GM18507 (cell line): ENCODE data around the gene TMEM134.
"Not testable (repeated sequence)": the region's sequence is repeated elsewhere in the genome, so short reads cannot be mapped to it uniquely, and the experiment has no call there.

Source experiments
- DNase-seq: peaks from one replicate; pipeline ENCODE4 v3.0.0; 2011; ENCODE audit warnings: low read depth; ENCODE audit not compliant: insufficient read length; ENCODE audit errors: extremely low spot score
- FAIRE-seq: peaks from 2 replicates; lab custom pipeline; 2011; peaks lifted over from hg19 to GRCh38; lab: Jason Lieb, UNC

TMEM134 gene

GRCh38 chr11:67429722-67430121 lies 39.3 kb downstream of the TMEM134 start:
- FAIRE-seq (no peak), DNase-seq (no peak)

DNA sequence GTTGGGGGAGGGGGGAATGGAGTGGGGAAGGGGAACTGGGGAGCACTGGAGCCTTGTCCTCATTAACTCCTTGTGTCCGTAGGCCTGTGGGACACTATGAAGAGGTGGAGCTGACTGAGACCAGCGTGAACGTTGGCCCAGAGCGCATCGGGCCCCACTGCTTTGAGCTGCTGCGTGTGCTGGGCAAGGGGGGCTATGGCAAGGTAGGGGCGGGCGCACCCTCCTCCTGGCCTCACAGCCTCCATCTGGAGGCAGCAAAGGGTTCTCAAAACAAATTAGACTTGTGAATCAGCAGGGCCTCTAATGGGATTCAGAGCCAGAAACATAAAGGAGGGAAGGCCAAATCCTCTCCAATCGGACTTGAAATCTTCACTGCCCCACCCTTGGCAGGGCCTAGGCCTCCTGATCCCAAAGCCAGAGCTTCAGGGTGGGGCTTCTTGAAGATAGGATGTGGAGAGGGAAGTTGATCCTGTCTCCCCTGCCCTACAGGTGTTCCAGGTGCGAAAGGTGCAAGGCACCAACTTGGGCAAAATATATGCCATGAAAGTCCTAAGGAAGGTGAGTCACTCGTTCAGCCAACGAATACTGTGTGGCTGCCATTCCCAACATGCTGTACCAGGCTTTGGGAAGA lies 39.9 kb downstream of the TMEM134 start:
- DNase-seq = no peak
- FAIRE-seq = no peak

- peak; percentile 98 for FAIRE-seq
- DNase-seq = peak; percentile 96
Measured at GRCh38 chr11:67428052-67429001, 40.7 kb downstream of the TMEM134 start, which contains the start of gene RPS6KB2. RPS6KB2 (plus strand) TSS chr11:67428494; CDS start chr11:67428546, 52 bp downstream.

DNA sequence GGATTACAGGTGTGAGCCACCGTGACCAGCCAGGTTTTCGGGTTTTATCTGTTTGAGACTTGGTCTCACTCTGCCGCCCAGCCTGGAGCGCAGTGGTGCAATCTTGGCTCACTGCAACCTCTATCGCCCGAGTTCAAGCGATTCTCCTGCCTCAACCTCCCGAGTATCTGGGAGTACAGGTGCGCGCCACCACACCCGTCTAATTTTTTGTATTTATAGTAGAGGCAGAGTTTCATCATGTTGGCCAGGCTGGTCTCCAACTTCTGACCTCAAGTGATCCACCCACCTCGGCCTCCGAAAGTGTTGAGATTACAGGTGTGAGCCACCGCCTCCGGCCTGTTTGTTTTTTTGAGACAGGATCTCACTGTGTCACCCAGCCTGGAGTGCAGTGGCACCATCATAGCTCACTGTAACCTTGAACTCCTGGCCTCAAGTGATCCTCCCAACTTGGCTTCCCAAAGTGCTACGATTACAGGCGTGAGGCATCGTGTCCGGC lies 41.6 kb downstream of the TMEM134 start:
- not testable (repeated sequence) for DNase-seq, FAIRE-seq

DNA sequence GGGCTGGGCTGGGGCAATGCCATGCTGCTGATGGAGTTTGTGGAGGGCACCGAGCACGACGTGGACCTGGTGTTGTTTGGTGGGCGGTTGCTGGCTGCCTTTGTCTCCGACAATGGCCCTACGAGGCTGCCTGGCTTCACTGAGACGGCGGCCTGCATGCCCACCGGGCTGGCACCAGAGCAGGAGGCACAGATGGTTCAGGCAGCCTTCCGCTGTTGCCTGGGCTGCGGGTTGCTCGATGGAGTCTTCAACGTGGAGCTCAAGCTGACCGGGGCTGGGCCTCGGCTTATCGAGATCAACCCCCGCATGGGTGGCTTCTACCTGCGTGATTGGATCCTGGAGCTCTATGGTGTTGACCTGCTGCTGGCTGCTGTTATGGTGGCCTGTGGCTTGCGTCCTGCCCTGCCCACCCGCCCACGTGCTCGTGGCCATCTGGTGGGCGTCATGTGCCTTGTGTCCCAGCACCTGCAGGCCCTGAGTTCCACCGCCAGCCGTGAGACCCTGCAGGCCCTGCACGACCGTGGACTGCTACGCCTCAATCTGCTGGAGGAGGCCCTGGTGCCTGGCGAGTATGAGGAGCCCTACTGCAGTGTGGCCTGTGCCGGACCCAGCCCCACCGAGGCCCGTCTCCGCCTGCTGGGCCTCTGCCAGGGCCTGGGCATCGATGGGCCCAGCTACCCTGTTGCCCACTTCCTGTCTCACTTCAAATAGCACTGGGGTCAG lies 45.0 kb downstream of the TMEM134 start:
- FAIRE-seq (no peak), DNase-seq (no peak)

DNA sequence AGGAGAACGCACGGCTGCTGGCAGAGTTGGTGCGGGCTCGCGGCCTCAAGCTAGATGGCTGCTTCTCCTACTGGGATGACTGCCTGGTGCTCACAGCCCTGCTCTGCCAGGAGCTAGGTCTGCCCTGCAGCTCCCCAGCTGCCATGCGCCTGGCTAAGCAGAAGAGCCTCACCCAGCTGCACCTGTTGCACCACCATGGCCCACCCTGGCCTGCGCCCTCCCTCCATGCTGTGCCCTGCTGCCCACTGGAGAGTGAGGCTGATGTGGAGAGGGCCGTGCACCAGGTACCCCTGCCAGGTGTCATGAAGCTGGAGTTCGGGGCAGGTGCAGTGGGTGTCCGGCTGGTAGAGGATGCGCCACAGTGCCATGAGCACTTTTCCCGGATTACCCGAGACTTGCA lies 45.6 kb downstream of the TMEM134 start:
- FAIRE-seq = no peak

DNA sequence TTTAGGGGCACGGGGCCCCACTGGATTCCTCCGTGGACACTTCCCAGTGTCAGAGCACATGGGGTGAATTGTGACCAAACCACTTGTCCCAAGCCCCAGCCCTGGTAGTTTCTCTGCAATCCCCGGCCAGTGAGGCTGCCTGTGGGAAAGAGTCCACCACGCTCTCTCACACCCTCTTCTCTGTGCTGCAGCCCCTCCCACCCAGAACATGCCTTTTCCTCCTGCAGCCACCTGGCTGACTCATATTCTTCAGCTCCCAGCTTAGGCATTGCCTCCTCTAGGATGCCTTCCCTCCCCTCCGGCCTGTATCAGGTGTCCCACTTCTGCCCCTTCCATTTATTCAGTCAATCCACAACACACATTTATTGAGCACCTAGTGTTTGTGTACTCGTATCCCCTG lies 46.2 kb downstream of the TMEM134 start:
- FAIRE-seq (no peak), DNase-seq (no peak)

More for the DNA sequence above, 45.6 kb downstream of the TMEM134 start:
- DNase-seq = no peak

GRCh38 chr11:67421430-67422031 lies 47.5 kb downstream of the TMEM134 start:
- no peak for DNase-seq
- no peak for FAIRE-seq

DNA sequence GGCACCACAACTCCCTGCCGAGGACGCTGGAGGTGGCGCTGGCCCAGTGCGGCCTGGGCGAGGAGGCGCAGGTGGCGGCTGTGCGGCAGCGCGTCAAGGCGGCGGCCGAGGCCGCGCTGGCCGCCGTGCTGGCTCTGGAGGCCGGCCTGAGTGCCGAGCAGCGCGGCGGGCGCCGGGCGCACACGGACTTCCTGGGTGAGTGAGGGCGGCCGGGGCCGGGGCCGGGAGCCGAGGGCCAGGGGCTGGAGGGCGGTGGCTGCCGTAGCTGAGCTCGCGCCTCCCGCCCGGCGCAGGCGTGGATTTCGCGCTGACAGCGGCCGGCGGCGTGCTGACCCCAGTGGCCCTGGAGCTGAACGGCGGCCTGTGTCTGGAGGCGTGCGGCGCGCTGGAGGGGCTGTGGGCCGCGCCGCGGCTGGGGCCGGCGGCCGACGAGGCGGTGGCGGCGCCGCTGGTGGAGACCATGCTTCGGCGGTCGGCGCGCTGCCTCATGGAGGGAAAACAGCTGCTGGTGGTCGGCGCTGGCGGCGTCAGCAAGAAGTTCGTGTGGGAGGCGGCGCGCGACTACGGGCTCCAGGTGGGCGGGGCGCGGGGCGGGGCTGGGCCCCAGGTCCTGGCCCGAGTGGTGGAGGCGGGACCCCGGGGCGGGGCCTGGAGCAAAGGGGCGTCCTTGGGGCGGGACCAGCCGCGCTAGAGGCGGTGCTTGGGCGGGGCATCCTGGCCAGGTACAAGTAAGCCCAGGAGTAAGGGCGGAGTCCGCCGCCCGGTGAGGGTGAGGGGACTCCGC lies 48.2 kb downstream of the TMEM134 start:
- peak; percentile 92 for FAIRE-seq
- DNase-seq = peak; percentile 97

- DNase-seq (no peak), FAIRE-seq (no peak)
Measured at GRCh38 chr11:67420147-67420645, 48.9 kb downstream of the TMEM134 start.

DNA sequence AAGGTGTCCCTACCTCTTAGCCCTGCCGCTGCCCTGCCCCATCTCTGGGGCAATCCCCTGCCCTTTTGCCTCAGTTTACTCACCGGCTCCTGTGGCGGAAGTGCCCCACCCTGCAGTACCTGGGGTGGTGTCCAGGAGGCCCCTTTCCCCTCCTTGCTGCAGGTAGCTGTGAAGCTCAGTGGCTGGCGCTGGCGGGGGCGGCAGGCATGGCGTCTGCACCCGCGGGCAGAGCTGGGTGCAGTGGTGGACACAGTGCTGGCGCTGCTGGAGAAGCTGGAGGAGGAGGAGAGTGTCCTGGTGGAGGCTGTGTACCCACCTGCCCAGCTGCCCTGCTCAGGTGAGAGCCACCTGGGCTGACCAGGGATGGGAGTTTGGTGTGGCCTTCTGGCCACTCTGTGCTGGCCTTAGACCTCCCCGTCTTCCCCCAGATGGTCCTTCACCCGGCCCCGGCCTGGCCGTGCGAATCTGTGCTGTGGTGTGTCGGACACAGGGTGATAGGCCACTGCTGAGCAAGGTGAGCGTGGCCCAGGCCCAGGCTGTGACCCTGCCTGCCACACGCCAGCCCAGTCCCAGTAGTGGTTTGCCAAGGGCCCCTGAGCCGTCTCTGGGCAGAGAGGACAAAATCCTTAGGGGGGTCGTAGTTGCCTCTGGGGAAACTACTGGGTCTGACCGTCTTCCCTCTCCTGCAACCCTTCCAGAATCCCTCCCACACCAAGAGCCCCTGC lies 49.6 kb downstream of the TMEM134 start:
- DNase-seq = no peak
- no peak for FAIRE-seq

DNA sequence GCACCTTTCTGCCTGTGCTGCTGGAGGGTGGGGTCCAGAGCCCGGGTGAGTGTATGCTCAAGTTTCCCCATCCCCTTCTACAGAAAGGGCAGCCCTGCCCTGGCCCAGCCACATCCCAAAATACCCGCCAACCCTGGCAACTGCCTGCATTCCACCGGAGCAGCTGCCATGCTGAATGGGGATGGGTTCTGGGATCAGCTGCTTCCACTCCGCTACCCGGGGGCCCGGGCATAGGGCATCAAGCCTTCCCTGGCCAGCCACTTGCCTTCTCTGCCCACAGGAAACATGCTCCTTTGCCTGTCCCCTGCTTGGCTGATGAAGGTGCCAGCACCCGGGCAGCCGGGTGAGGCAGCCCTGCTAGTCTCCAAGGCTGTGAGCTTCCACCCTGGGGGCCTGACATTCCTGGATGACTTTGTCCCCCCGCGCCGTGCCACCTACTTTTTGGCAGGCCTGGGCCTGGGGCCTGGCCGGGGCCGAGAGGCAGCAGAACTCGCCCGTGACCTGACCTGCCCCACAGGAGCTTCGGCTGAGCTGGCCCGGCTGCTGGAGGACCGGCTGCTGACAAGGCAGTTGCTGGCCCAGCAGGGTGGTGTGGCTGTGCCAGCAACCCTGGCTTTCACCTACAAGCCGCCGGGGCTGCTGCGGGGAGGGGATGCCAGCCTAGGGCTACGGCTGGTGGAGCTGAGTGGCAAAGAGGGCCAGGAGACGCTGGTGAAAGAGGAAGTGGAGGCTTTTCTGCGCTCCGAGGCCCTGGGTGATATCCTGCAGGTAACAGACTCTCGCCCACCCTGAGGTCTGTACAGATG lies 50.4 kb downstream of the TMEM134 start:
- DNase-seq (no peak), FAIRE-seq (no peak)

- FAIRE-seq (no peak), DNase-seq (no peak)
Measured at GRCh38 chr11:67417425-67417824, 51.6 kb downstream of the TMEM134 start.

DNA sequence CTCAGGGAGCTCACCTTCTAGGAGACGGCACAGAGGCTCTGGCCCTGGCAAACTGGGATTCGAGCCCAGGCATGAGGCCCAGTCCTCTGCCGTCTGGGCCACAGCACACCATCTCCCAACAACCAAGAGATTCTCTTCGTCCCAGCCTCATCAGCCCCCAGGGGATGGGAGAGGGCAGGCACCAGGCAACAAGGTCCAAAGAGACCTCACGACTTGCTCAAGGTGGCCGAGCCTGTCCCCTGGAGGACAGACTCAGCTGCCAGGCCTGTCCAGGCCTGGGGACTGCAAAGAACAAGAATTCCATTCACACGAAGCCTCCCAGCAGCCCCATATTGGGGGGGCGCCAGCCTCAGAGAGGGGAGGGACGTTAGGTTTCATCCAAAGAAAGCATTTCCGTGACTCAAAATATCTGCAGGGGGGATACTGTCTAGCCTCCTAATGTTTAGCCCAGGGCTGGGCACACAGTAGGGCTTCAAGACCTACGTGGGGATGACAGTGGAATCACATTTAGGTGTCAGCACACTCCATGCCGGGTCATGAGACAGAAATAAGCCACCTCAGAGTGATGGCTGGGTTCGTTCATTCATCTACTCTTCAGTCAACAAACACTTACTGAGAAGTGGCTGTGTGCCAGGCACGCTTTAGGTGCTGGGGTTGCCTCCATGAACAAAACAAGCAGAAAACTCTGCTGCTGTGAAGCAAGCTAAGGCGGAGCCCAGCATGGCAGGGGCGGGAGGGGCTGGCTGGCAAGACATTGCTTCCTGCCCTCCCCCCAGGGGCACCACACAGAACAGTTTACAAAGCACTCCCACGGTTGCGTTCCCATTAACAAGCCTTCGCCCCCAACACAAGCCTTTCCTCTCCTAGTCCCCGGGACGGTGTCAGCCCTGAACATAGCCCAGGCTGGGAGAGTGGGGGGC lies 52.4 kb downstream of the TMEM134 start:
- no peak for FAIRE-seq
- DNase-seq = no peak

- no peak for DNase-seq
- FAIRE-seq = no peak
Measured at GRCh38 chr11:67415501-67416304, 53.3 kb downstream of the TMEM134 start, which contains the start of gene CARNS1. CARNS1 (plus strand) TSS chr11:67415678; CDS start chr11:67416200, 522 bp downstream.
